IMR-90 (cell line): ENCODE measurements around the gene WWC2.
A peak's percentile ranks its signal among the peaks of the same experiment; 100 is the strongest.

Experiments
- CEBPB ChIP-seq: IDR thresholded peaks from 2 replicates; pipeline ENCODE4 v1.6.1; 2012; ENCODE audit warnings: low read depth, low read length, improper control_type of control experiment
- CTCF ChIP-seq: conservative IDR thresholded peaks from 2 replicates; pipeline ENCODE4 v1.5.1; 2012; ENCODE audit warnings: mild to moderate bottlenecking, low read depth, low read length, improper control_type of control experiment
- MAFK ChIP-seq: IDR thresholded peaks from 2 replicates; pipeline ENCODE4 v1.6.1; 2012; ENCODE audit warnings: low read depth, low read length, improper control_type of control experiment
- MAZ ChIP-seq: IDR thresholded peaks from 2 replicates; pipeline ENCODE4 v1.6.1; 2012; ENCODE audit warnings: low read depth, mild to moderate bottlenecking, low read length, improper control_type of control experiment, moderate library complexity, borderline replicate concordance
- NFE2L2 ChIP-seq: fragments of 150-350 bp; IDR thresholded peaks from 2 replicates; pipeline ENCODE4 v1.6.1; 2016; ENCODE audit warnings: low read depth, mild to moderate bottlenecking, low read length
- POLR2A ChIP-seq: IDR thresholded peaks from 2 replicates; pipeline ENCODE4 v1.6.1; 2012; ENCODE audit warnings: mild to moderate bottlenecking, low read depth, low read length

GRCh38 chr4:183147983-183148382 lies 48.9 kb downstream of the WWC2 start:
- TF ChIP-seq CEBPB (no peak), POLR2A (no peak), MAZ (no peak), MAFK (peak; percentile 67), NFE2L2 (no peak), CTCF (no peak)
